IPS-11a (cell line): ENCODE results near the gene SH3GL1.

ENCODE experiments used
- H3K4me3 ChIP-seq: one replicate; pipeline ENCODE4 v1.5.1; 2013; ENCODE audit warnings: low read depth, low read length, control low read depth

SH3GL1 gene

DNA sequence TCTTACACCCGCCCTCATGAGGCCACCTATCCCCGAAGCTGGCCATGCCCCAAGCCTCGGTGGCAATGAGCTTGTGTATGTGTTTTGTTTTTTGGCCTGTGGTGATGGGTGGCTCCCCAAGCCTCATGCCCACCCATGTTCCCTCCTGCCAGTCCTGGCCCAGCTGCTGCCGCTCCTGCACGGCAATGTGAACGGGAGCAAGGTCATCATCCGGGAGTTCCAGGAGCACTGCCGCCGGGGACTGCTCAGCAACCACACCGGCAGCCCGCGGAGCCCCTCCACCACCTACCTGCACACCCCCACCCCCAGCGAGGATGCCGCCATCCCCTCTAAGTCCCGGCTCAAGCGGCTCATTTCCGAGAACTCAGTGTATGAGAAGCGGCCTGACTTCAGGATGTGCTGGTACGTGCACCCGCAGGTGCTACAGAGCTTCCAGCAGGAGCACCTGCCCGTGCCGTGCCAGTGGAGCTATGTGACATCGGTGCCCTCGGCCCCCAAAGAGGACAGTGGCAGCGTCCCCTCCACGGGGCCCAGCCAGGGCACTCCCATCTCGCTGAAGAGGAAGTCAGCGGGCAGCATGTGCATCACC is 32.7 kb upstream of the SH3GL1 start:
- no peak overlapping the region for H3K4me3 ChIP-seq

DNA sequence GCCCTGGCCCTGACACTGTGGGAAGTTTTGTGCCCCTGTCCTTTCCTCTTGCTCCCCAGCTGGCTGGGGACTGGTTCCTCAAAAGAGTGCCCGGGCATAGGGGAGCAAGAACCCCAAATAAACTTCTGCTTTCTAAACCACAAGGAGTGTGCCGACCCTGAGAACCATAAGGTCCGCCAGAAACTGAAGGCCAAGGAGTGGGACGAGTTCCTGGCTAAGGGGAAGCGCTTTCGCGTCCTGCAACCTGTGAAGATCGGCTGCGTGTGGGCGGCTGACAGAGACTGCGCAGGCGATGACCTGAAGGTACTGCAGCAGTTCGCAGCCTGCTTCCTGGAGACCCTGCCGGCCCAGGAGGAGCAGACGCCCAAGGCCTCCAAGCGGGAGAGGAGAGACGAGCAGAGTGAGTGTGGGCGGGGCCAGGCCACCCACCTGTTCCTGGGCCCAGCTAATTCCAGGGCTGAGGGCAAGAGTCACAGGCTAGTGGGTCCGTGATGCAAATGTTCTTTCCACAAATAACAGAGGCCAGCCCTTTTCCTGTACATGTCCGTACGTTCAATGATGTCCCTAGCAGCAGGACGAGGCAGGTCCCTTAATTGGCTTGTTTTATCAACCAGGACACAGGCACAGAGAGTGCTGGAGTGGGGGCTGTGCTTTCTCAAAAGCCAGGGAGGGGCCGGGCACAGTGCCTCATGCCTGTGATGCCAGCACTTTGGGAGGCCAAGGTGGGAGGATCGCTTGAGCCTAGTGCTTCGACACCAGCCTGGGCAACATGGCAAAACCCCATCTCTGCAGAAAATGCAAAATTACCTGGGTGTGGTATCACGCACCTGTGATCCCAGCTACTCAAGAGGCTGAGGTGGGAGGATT is 31.7 kb upstream of the SH3GL1 start:
- H3K4me3 ChIP-seq = no peak overlapping the region

DNA sequence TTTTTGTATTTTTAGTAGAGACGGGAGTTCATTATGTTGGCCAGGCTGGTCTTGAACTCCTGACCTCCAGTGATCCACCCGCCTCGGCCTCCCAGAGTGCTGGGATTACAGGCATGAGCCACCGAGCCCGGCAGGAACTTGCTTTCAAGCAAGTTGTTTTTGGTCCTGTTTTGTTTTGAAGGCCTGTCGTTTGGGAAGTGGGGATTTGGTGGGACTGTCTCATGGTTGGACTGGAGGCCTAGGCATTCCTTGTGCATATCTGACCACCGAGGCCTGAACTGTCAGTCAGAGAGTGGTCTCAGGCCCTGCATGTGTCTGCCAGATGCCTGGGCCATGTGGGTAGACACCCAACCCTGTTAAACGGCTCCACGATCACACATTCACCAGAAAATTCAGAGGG is 30.9 kb upstream of the SH3GL1 start:
- no peak overlapping the region for H3K4me3 ChIP-seq

DNA sequence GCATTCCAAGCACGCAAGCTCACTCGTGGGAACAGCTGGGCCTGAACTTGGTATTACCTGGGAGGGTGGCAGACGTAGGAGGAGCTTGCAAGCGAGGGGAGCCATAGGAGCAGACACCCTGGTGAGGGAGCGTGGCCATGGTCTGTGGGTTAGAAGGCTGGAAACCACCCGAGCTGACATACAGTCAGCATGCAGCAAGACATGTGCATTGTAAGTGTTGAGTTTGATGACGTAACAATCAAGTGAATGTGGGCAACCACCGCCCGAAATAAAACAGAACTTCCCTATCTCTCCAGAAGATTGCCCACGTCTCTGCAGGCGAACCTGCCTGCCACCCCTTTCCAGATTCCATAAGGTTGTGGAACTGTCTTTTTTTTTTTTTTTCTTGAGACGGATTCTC is 30.4 kb upstream of the SH3GL1 start:
- no peak overlapping the region for H3K4me3 ChIP-seq

DNA sequence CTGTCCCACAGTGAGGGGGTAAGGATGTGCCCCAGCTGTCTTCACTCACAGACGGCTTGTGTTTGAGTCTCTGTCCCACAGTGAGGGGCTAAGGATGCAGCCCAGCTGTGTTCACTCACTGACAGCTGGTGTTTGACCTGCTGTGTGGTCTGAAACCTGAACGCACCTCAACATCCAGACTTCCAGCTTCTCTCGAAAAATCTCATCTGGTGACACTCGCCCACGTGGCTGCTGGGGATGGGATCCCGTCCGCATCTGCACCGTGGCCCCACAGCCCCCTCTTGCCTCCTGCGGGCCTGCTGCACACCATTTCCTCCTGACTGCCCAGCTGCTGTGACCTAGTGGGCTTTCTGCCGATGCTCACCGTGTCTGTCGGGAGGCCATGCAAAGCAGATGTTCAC is 29.4 kb upstream of the SH3GL1 start:
- no peak overlapping the region for H3K4me3 ChIP-seq

- no peak overlapping the region for H3K4me3 ChIP-seq
Measured at GRCh38 chr19:4429256-4429655, 28.9 kb upstream of the SH3GL1 start.

GRCh38 chr19:4428326-4428975 is 28.1 kb upstream of the SH3GL1 start:
- H3K4me3 ChIP-seq = no peak overlapping the region

DNA sequence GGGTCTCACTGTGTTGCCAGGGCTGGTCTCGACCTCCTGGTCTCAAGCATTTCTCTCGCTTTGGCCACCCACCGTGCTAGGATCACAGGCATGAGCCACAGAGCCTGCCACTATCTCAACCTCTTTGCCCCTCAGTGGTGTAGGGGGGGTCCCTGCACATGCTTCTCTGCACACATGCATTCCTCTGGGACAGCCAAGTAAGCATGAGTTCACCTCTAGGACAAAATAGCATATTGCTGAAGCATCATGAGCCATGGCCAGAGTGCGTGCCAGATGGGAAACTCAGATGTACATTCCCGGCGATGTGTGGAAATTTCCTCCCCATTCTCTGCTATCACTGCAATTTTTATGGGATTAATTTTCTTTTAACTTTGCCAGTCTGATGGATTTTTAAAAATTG is 25.2 kb upstream of the SH3GL1 start:
- H3K4me3 ChIP-seq = no peak overlapping the region

DNA sequence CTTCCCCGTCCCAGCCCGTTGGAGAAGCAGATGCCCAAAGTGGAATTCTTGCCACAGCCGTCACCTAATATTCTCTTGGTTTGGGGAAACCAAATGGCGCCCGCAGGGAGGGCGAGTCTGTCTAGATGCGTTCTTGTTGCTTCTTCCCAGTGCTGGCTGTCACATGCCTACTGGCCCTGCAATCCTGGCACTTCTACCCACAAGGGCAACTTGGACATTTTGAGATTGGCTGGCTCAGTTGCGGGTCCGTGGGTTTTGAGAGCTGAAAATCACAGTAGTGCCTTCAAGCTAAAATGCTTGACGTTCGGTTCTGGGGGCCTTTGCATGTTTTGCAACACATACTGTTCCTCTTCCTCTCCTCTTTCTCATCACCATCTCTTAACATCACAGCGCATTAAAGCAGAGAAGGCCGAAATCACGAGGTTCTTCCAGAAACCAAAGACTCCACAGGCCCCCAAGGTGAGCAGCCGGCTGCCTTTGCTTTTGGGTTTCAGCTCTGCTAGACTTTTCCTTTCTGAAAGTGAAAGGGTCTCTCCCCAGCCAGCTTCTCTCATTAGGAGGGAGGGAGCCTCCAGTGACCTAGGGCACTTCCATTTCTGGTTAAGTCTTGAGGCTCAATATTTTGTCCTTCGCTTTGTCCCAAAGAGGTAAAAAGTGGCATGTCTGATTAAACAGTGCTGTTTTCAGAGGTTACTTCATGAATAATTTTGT is 23.2 kb upstream of the SH3GL1 start:
- H3K4me3 ChIP-seq = no peak overlapping the region

- no peak overlapping the region for H3K4me3 ChIP-seq
Measured at GRCh38 chr19:4416268-4416667, 15.9 kb upstream of the SH3GL1 start.

DNA sequence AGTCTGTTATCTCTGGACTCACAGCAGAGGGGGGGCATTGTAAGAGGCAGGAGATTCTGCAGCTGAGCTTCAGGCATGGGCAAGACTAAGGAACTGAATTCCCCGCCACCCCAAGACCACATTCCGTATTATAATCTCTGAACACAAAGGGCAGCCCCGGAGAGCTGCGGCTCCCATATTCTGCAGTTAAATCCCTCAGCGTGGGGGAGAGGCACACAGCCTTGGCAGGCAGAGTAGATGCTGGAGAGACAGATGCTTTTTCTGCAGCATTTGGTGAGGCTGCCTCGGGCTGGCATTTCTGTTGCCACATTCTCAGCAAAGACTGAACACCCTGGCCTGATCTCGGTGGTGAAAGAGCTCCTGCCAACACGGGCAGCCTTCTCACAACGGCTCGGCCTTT is 15.0 kb upstream of the SH3GL1 start:
- no peak overlapping the region for H3K4me3 ChIP-seq

DNA sequence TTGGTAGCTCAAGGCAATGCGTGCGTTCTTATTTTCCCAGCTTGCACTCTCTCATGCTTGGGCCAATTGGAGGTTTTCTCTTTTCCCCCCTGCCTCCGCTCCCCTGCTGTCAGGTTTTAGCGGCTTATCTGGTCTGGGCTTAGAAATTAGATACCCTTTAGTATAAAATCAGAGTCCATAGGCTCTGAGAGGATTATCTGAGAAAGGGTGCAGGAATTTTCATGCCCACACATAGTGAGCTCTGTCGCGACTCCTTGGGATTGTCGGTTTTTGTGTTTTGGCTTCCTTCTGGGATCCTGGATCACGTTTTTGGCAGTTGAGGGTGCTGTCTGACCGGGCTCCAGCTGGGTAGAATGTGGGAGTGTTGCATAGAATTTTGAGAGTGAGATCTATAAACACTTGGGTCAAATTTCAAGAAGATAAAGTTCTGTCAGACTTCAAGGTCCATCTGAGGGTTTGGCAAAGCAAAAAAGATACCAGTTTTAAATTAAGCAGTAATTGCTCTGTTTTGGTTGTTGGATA is 14.5 kb upstream of the SH3GL1 start:
- H3K4me3 ChIP-seq = no peak overlapping the region

DNA sequence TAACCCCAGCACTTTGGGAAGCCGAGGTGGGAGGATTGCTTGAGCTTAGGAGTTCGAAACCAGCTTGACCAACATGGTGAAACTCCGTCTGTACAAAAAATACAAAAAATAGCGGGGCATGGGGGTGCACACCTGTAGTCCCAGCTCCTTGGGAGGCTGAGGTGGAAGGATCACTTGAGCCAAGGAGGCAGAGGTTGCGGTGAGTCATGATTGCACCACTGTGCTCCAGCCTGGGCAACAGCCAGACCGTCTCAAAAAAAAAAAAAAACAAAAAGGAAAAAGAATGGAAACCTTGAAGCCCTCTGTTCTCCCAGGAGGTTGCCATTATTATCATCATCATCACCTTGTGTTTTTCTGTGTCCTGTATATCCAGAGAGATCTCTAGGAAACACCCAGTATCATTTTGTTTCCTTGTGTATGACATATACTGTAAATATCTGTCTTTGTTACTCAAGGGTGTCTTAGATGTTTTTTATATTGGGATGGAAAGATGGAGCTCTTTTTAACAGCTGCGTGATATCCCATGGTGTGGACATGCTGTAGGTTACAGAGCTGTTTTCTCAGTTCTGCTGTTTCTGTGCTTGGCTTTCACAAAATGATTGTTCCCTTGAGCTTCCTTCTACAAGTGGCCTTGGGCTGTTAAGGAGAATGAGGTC is 13.9 kb upstream of the SH3GL1 start:
- no peak overlapping the region for H3K4me3 ChIP-seq

DNA sequence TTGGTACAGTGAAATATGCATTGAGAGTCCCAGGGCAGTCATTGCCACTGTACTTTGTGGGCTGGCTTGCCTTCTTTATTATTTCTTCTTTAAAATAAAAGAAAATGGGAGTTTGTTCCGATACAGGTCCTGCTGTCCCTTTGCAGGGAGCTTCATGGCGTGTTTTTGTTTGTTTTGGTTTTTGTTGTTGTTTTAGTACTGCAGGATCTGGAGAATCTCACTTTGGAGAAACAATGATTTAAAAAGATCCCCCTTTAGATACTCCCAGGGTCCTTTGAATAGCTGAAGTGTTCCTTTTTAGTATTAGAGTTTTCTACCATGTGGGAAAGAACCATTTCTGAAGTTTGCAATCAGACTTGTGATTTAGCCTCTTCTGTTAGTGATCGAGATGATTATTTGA is 13.2 kb upstream of the SH3GL1 start:
- no peak overlapping the region for H3K4me3 ChIP-seq

GRCh38 chr19:4409123-4409933 is 9.0 kb upstream of the SH3GL1 start:
- H3K4me3 ChIP-seq = no peak overlapping the region

DNA sequence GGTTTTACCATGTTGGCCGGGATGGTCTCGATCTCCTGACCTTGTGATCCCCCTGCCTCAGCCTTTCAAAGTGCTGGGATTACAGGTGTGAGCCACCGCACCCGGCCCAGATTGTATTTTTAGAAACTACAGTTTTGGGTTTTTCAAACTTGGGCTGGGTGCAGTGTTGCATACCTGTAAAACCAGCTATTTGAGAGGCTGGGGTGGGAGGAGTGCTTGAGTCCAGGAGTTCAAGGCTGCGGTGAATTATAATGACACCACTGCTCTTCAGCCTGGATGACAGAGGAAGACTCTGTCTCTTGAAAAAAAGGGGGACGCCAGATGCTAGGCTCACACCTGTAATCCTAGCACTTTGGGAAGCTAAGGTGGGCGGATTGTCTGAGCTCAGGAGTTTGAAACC is 6.3 kb upstream of the SH3GL1 start:
- H3K4me3 ChIP-seq = no peak overlapping the region

GRCh38 chr19:4405977-4406376 is 5.6 kb upstream of the SH3GL1 start:
- no peak overlapping the region for H3K4me3 ChIP-seq

DNA sequence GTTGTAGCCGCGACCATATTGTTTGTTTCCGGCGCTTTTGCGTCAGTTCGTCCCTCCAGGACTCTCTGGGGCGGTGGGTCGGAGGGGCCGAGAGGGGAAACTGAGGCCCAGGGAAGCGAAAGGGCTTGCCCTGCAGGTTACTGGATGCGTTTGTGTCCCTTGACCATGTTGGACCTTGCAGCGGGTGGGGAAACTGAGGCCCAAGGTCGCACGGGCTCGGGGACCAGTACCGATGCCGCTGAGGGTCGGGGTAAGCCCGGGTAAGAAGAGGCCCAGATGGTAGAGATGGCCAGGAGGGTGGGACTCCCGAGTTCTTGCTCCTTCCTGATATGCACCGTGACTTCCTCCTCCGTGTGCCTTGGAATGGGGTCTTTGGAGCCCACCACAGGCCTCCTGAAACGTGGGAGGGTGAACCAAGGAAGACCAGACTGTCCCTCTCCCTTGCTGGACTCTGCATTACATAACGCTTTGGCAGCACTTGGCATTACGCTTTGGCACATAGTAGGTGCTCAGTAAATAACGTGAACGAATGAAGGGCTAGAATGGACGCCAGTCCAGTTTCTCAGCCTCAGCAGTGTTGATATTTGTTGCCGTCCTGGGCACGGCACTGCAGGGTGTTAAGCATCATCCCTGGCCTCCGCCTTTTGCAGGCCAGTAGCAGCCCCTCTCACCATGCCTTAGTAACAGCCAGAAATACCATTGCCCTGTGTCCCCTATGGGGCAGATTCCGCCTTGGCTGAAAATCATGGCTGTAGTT is 2.8 kb upstream of the SH3GL1 start:
- H3K4me3 ChIP-seq = peak overlapping the region; percentile 92
